Tibial artery (tissue), 4 donors: Measurements from ENCODE around the gene KCNA4.

Source experiments
- DNase-seq, 2 donors: peaks; one replicate each; pipeline ENCODE4 v3.0.0-alpha.2; 2019
- H3K27ac ChIP-seq, 2 donors: fragments of 200-600 bp; sonication (generic) in 1 of 2; 1 replicate in 1 of 2; 2 replicates in 1 of 2; pipeline ENCODE4 v1.5.1; 2018 to 2019; ENCODE audit warnings: mild to moderate bottlenecking in 1 of 2
- H3K27me3 ChIP-seq, 2 donors: fragments of 200-600 bp; sonication (generic) in 1 of 2; one replicate each; pipeline versions ENCODE4 v1.5.1 to v1.6.0; 2016 to 2019
- H3K36me3 ChIP-seq, 3 donors: fragments of 200-600 bp; sonication (generic) in 2 of 3; one replicate each; pipeline ENCODE4 v1.5.1; 2016 to 2019; ENCODE audit warnings: mild to moderate bottlenecking in 2 of 3
- H3K4me1 ChIP-seq, 4 donors: fragments of 200-600 bp; sonication (generic) in 2 of 4; 1 replicate in 3 of 4; 2 replicates in 1 of 4; pipeline ENCODE4 v1.5.1; 2016 to 2019
- H3K4me3 ChIP-seq, 2 donors: fragments of 200-600 bp; sonication (generic) in 1 of 2; 1 replicate in 1 of 2; 2 replicates in 1 of 2; pipeline ENCODE4 v1.5.1; 2018 to 2019; ENCODE audit warnings: mild to moderate bottlenecking in 2 of 2
- H3K9me3 ChIP-seq, 3 donors: fragments of 200-600 bp; sonication (generic) in 1 of 3; one replicate each; pipeline ENCODE4 v1.5.1; 2016 to 2019
- CTCF ChIP-seq, 2 experiments: fragments of 200-600 bp in 1 of 2; fragments of 450-650 bp in 1 of 2; IDR thresholded peaks; one replicate each; pipeline ENCODE4 v1.5.1; 2017 to 2019; ENCODE audit warnings: antibody characterized with exemption in 2 of 2, mild to moderate bottlenecking in 1 of 2, moderate library complexity in 1 of 2
- intact Hi-C: fragments of 100-400 bp; cut with DNase I; formaldehyde crosslinking; loops from one replicate; pipeline ENCODE4 v1.15.0; 2023; ENCODE audit warnings: low total_unique reads

Gene KCNA4

GRCh38 chr11:30016588-30017363, at the start of gene KCNA4:
Gene KCNA4 (minus strand): TSS chr11:30017030. CDS start chr11:30012678, 4,352 bp downstream.
- H3K27me3 ChIP-seq = peaks cover 0 to 27% of the 10 kb centered on the region in 2 donors
- intact Hi-C loops = no loop called here
- DNase-seq = no peak
- peaks cover 0 to 17% (median 12%) of the 10 kb centered on the region in 4 donors for H3K4me1 ChIP-seq
- TF ChIP-seq CTCF (IDR thresholded peaks at IDR 0.05) = peak in 1 of 2 experiments; percentile 18
- H3K27ac ChIP-seq = no peak within 1 kb of the TSS
- H3K9me3 ChIP-seq = no peaks in the 10 kb centered on the region
- H3K4me3 ChIP-seq = peak within 1 kb of the TSS; percentile 31 to 46
- H3K36me3 ChIP-seq = no peaks in the 10 kb centered on the region

GRCh38 chr11:30062103-30062502, 45.3 kb upstream of the KCNA4 start:
- Histone ChIP-seq H3K4me1 (no peaks in the 10 kb centered on the region), H3K4me3 (no peak overlapping the region), H3K36me3 (no peaks in the 10 kb centered on the region), H3K27ac (no peak overlapping the region), H3K9me3 (peaks cover 0 to 5% (median 0%) of the 10 kb centered on the region in 3 donors), H3K27me3 (no peaks in the 10 kb centered on the region)
- intact Hi-C loops = no loop called here
- DNase-seq = no peak
- no peak for TF ChIP-seq CTCF (IDR thresholded peaks at IDR 0.05)

GRCh38 chr11:30059172-30059815, 42.5 kb upstream of the KCNA4 start:
- TF ChIP-seq CTCF (IDR thresholded peaks at IDR 0.05) = no peak
- Histone ChIP-seq H3K4me1 (no peaks in the 10 kb centered on the region), H3K27me3 (no peaks in the 10 kb centered on the region), H3K27ac (no peak overlapping the region), H3K9me3 (peaks cover 0 to 5% (median 0%) of the 10 kb centered on the region in 3 donors), H3K4me3 (no peak overlapping the region), H3K36me3 (no peaks in the 10 kb centered on the region)
- intact Hi-C loops = no loop called here
- no peak for DNase-seq

GRCh38 chr11:30049214-30049613, 32.4 kb upstream of the KCNA4 start:
- Histone ChIP-seq H3K27ac (no peak overlapping the region), H3K9me3 (no peaks in the 10 kb centered on the region), H3K4me1 (no peaks in the 10 kb centered on the region), H3K36me3 (no peaks in the 10 kb centered on the region), H3K4me3 (no peak overlapping the region), H3K27me3 (no peaks in the 10 kb centered on the region)
- no peak for TF ChIP-seq CTCF (IDR thresholded peaks at IDR 0.05)
- no peak for DNase-seq
- intact Hi-C loops = loop anchor here (5.0 kb wide), 1 partner anchor 1888 kb away; no protein-coding TSS in a partner anchor

- H3K4me3 ChIP-seq = no peak overlapping the region
- TF ChIP-seq CTCF (IDR thresholded peaks at IDR 0.05) = no peak
- H3K36me3 ChIP-seq = no peaks in the 10 kb centered on the region
- DNase-seq = no peak
- no peaks in the 10 kb centered on the region for H3K4me1 ChIP-seq
- H3K27ac ChIP-seq = no peak overlapping the region
- H3K9me3 ChIP-seq = no peaks in the 10 kb centered on the region
- intact Hi-C loops = loop anchor here (5.0 kb wide), 1 partner anchor 1891 kb away; no protein-coding TSS in a partner anchor
- H3K27me3 ChIP-seq = no peaks in the 10 kb centered on the region
Measured at GRCh38 chr11:30046578-30046945, 29.7 kb upstream of the KCNA4 start.
